ENCODE measurements around the gene MAST1. TPM values are rescaled to one million over a fixed set of nuclear protein-coding genes. Genes with fewer than 3 reads are reported as not detected.
A peak's percentile ranks its signal among the peaks of the same experiment; 100 is the strongest.

Gene MAST1
- total RNA-seq, 2 donors from 2014 or later, result 0.26 TPM; not detected in 1

GRCh38 chr19:12828494-12828893 lies 9.8 kb upstream of the MAST1 start:
- Histone ChIP-seq H3K27me3 (peaks cover 0 to 7% of the 10 kb centered on the region in 2 donors), H3K36me3 (replicated peaks in 1 of 2; ENCODE audit: insufficient read depth in 1 of 2, low read depth in 2 of 2) (no peaks in the 10 kb centered on the region), H3K27ac (no peak overlapping the region), H3K4me3 (no peak overlapping the region), H3K4me1 (peaks cover 27% of the 10 kb centered on the region), H3K9me3 (no peaks in the 10 kb centered on the region)
- peak; percentile 45 for ATAC-seq
- 3% methylated on average over 17 to 23 of the region's 23 CpGs for WGBS, 2 donors
- intact Hi-C loops (cut with DNase I), result no loop called here
- TF ChIP-seq CTCF (IDR thresholded peaks at IDR 0.05), result no peak
- no peak for TF ChIP-seq POLR2A (IDR thresholded peaks at IDR 0.05)
- peak in 3 of 4 donors; percentile 54 to 65 (median 54) for DNase-seq

- Histone ChIP-seq H3K27me3 (peaks cover 0 to 32% of the 10 kb centered on the region in 2 donors), H3K4me3 (no peak overlapping the region), H3K4me1 (peaks cover 30% of the 10 kb centered on the region), H3K9me3 (no peaks in the 10 kb centered on the region), H3K27ac (no peak overlapping the region), H3K36me3 (replicated peaks in 1 of 2; ENCODE audit: insufficient read depth in 1 of 2, low read depth in 2 of 2) (no peaks in the 10 kb centered on the region)
- intact Hi-C loops (cut with DNase I), result no loop called here
- ATAC-seq (no peak), DNase-seq (no peak)
- WGBS, 2 donors, result 0 to 7% methylated on average over 1 to 3 of the region's 5 CpGs
- TF ChIP-seq POLR2A (IDR thresholded peaks at IDR 0.05) (no peak), CTCF (IDR thresholded peaks at IDR 0.05) (no peak)
Observed at GRCh38 chr19:12833418-12833737, 4.9 kb upstream of the MAST1 start.

GRCh38 chr19:12833738-12834565 lies 4.4 kb upstream of the MAST1 start:
- Histone ChIP-seq H3K36me3 (replicated peaks in 1 of 2; ENCODE audit: insufficient read depth in 1 of 2, low read depth in 2 of 2) (no peaks in the 10 kb centered on the region), H3K27ac (no peak overlapping the region), H3K9me3 (no peaks in the 10 kb centered on the region), H3K4me1 (peaks cover 33% of the 10 kb centered on the region), H3K27me3 (peaks cover 0 to 32% of the 10 kb centered on the region in 2 donors), H3K4me3 (no peak overlapping the region)
- intact Hi-C loops (cut with DNase I), result no loop called here
- DNase-seq (peak in 3 of 4 donors; percentile 21 to 45 (median 31)), ATAC-seq (no peak)
- TF ChIP-seq CTCF (IDR thresholded peaks at IDR 0.05), result no peak
- TF ChIP-seq POLR2A (IDR thresholded peaks at IDR 0.05), result no peak
- 0 to 2% methylated on average over 8 to 78 of the region's 87 CpGs for WGBS, 2 donors

GRCh38 chr19:12834566-12834943 lies 3.8 kb upstream of the MAST1 start, which contains the start of gene RTBDN:
TSS of gene RTBDN (minus strand) at chr19:12834579. CDS start at chr19:12829979, 4,600 bp downstream.
- TF ChIP-seq CTCF (IDR thresholded peaks at IDR 0.05), result no peak
- TF ChIP-seq POLR2A (IDR thresholded peaks at IDR 0.05), result no peak
- ATAC-seq, result no peak
- Histone ChIP-seq H3K27me3 (peaks cover 0 to 32% of the 10 kb centered on the region in 2 donors), H3K36me3 (replicated peaks in 1 of 2; ENCODE audit: insufficient read depth in 1 of 2, low read depth in 2 of 2) (no peaks in the 10 kb centered on the region), H3K9me3 (no peaks in the 10 kb centered on the region), H3K4me3 (no peak within 1 kb of the TSS), H3K4me1 (peaks cover 33% of the 10 kb centered on the region), H3K27ac (no peak within 1 kb of the TSS)
- 6% methylated on average over 7 to 20 of the region's 20 CpGs for WGBS, 2 donors
- no peak for DNase-seq
- intact Hi-C loops (cut with DNase I), result no loop called here

All from body of pancreas (tissue), 4 donors.